Fibroblast of villous mesenchyme (primary cell): ENCODE results near the gene TMEM271. TPM values are rescaled to one million over a fixed set of nuclear protein-coding genes. Genes with fewer than 3 reads are reported as not detected.
"Not testable (repeated sequence)": the region's sequence is repeated elsewhere in the genome, so short reads cannot be mapped to it uniquely, and the experiment has no call there.

Experiments used
- DNase-seq: peaks from one replicate; pipeline ENCODE4 v3.0.0-alpha.2; 2010; ENCODE audit warnings: low read depth
- H3K4me3 ChIP-seq: 2 replicates; pipeline ENCODE4 v1.5.1; 2011; ENCODE audit warnings: low read depth, mild to moderate bottlenecking, low read length
- total RNA-seq: library from RNA; depleted of rRNA; stranded (reverse); fragments of >200 nt; gene quantifications from 2 replicates; pipeline ENCODE4 v1.2.3, GENCODE V29; 2012
- TF ChIP-seq, protein P1 (sequence below): IDR thresholded peaks from 2 replicates; pipeline ENCODE4 v1.5.1; 2012; ENCODE audit warnings: low read depth, mild to moderate bottlenecking, low read length; ENCODE audit not compliant: insufficient read depth

Gene TMEM271
- total RNA-seq, 1 donor, result not detected

DNA sequence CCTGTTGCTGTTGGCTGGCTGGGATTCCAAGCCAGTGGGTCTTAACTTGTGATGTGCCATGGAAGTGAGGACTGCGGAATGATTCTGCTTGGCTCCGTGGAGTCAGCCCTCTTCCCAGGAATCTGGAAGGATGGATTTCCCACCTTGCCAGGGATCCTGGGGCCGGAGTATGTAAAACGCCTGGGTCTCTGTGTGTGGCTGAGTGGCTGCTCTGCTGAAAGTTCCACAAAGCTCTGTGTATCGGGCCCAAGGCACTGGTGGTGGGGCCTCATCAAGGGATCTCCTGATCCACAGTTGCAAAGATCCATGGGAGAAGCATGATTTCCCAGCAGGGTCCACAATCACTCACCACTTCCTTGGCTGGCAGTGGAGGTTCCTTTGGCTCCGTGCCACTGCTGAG lies 24.1 kb upstream of the TMEM271 start:
- no peak overlapping the region for H3K4me3 ChIP-seq
- DNase-seq, result no peak
- TF ChIP-seq, protein P1, sequence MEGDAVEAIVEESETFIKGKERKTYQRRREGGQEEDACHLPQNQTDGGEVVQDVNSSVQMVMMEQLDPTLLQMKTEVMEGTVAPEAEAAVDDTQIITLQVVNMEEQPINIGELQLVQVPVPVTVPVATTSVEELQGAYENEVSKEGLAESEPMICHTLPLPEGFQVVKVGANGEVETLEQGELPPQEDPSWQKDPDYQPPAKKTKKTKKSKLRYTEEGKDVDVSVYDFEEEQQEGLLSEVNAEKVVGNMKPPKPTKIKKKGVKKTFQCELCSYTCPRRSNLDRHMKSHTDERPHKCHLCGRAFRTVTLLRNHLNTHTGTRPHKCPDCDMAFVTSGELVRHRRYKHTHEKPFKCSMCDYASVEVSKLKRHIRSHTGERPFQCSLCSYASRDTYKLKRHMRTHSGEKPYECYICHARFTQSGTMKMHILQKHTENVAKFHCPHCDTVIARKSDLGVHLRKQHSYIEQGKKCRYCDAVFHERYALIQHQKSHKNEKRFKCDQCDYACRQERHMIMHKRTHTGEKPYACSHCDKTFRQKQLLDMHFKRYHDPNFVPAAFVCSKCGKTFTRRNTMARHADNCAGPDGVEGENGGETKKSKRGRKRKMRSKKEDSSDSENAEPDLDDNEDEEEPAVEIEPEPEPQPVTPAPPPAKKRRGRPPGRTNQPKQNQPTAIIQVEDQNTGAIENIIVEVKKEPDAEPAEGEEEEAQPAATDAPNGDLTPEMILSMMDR, result no peak

DNA sequence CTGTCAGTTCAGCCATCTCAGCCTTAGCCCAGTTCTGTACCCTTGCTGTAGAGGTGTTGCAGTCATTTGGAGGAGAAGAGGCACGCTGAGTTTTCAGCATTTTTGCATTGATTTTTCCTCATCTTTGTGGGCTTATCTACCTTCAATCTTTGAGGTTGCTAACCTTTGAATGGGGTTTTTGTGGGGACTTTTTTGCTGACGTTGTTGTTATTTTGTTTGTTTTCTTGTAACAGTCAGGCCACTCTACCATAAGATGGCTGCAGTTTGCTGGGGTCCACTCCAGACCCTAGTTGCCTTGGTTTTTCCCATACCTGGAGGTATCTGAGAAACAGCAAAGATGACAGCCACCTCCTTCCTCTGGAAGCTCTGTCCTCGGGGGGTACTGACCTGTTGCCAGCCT lies 22.8 kb upstream of the TMEM271 start:
- TF ChIP-seq, protein P1, result no peak
- DNase-seq, result no peak
- no peak overlapping the region for H3K4me3 ChIP-seq

DNA sequence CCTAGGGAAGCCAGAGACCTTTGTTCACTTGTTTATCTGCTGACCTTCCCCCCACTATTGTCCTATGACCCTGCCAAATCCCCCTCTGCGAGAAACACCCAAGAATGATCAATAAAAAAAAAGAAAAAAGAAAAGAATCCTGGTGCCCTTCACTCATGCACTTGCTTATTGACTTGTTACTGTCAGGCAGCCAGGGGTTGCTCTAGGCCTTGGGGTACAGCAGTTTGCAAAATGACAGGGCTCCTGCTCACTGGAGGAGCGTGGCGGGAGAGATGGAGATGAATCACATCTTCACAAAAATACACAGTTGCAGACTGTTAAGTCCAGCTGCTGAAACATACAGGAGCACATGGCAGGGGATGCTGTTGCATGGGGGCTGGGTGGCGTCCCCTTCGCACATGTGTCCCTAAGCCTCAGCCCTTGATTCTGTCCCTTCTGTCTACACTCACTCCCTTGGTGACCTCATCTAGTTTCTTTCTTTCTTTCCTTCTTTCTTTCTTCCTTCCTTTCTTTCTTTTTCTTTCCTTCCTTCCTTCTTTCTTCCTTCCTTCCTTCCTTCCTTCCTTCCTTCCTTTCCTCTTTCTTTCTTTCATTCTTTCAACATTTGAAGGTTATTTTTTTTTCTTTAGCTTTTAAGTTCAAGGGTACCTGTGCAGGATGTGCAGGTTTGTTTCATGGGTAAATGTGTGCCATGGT lies 16.9 kb upstream of the TMEM271 start:
- no peak for DNase-seq
- TF ChIP-seq, protein P1, result no peak
- H3K4me3 ChIP-seq, result no peak overlapping the region

DNA sequence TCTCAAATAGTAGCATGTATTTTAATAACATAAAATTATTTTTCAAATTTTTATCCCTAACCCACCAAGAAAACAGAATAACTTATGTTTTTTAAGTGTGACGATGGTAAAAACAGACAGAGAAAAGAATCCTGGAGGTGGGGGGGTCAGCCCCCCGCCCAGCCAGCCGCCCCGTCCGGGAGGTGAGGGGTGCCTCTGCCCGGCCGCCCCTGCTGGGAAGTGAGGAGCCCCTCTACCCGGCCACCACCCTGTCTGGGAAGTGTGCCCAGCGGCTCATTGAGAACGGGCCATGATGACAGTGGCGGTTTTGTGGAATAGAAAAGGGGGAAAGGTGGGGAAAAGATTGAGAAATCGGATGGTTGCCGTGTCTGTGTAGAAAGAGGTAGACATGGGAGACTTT lies 16.1 kb upstream of the TMEM271 start:
- H3K4me3 ChIP-seq, DNase-seq: not testable (repeated sequence)

DNA sequence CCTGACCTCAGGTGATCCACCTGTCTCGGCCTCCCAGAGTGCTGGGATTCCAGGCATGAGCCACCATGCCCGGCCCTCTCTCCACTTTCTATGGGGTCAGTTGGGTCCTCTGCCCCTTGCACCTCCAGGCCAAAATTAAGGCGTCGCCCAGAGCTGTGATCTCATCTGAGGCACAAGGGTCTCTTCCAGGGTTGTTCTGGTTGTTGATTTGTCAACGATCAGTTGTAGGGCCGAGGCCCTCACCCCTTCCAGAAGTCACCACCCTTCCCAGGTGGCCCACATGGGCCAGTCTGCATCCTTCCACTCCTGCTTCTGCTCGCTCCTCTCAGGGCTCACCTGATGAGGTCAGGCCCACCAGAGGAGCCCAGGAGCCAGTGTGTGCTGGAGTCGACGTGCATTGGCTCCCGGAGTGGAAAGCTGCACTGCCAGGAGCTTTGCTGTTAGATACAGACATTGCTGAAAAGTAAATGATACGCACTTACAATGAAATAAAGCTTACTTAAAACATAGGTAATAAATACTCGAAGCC lies 14.3 kb upstream of the TMEM271 start:
- no peak overlapping the region for H3K4me3 ChIP-seq
- TF ChIP-seq, protein P1, result no peak
- DNase-seq, result no peak

DNA sequence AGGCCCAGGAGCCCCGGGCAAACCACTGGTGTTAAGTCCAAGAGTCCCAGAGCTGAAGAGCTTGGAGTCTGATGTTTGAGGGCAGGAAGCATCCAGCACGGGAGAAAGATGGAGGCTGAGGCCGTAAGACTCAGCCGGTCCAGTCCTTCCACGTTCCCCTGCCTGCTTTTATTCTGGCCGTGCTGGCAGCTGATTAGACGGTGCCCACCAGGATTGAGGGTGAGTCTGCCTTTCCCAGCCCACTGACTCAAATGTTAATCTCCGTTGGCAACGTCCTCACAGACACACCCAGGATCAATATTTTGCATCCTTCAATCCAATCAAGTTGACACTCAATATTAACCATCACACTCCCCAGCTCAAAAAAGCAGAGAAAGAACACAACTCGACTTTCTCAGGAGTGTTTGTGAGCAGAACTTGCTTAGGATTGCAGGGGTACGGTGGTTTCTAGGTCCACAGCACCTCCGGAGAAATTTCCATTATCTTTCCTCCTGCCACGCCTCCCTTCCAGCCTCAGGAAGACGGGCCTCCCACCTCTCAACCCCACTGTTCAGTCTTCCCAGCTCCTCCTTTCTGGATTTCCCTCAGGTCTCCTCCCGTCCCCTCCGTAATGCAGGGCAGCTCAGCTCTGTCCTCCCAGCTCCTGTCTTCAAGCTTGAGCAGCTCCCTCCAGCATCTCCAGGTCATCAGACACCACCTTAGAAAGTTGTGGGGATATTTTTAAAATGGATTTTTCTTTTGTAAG lies 13.3 kb upstream of the TMEM271 start:
- no peak overlapping the region for H3K4me3 ChIP-seq
- TF ChIP-seq, protein P1, result no peak
- no peak for DNase-seq

DNA sequence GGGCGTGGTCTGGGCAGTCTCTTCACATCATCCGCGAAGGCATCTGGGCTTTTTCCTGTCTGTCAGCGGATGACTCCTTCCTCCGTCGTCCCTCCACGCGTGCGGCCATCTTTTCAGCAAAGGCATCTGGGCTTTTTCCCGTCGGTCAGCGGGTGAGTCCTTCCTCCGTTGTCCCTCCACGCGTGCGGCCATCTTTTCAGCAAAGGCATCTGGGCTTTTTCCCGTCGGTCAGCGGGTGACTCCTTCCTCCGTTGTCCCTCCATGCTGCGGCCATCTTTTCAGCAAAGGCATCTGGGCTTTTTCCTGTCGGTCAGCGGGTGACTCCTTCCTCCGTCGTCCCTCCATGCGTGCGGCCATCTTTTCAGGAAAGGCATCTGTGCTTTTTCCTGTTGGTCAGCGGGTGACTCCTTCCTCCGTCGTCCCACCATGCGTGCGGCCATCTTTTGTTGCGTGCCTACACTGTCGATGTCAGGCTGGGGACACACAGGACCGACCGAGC lies 12.3 kb upstream of the TMEM271 start:
- TF ChIP-seq, protein P1, result no peak
- DNase-seq, result no peak
- no peak overlapping the region for H3K4me3 ChIP-seq
